Measurements from ENCODE around the gene TOMM5.

GRCh38 chr9:37620396-37620795 lies 28.0 kb upstream of the TOMM5 start:
- TF ChIP-seq CTCF (IDR thresholded peaks at IDR 0.05) (no peak), ZFX (IDR thresholded peaks at IDR 0.05; ENCODE audit: borderline replicate concordance) (no peak)

Measured in 22Rv1 (cell line).